Fibroblast of lung (primary cell): Measurements from ENCODE around the gene UBE2M.

Experiments used
- CTCF ChIP-seq, 2 donors: IDR thresholded peaks in 1 of 2; conservative IDR thresholded peaks in 1 of 2; 1 replicate in 1 of 2; 2 replicates in 1 of 2; pipeline ENCODE4 v1.5.1; 2011 to 2012; ENCODE audit warnings: low read length in 2 of 2, control low read depth in 1 of 2, inconsistent platforms in 1 of 2, low read depth in 1 of 2, mild to moderate bottlenecking in 1 of 2
- EZH2 ChIP-seq: IDR thresholded peaks from 2 replicates; pipeline ENCODE4 v1.5.1; 2012; ENCODE audit warnings: low read length, control low read depth, mild to moderate bottlenecking; ENCODE audit errors: missing control alignments

DNA sequence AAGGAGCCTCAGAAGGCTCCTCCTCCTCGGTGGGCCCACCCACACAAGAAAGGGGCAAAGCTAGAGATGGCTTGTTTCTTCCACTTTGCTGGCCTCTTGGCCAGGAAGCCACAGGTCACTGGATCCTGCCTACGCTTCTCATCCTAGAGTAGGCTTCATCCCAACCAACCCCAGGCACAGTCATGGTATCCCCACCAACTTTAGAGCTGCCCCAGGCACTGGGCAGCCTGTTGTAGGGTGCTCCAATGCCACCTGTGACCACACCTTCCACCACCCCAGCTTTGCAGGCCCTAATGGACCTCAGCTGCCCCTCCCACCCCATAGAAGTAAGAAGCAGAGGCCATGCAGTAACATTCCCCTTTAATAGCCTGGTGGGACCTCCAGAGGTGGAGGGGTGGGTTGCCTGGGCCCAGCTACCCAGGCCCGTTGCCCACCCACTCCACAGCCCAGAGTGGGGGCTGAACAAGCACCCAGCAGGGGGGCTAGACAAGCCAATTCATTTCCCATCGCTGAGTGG is 3.0 kb downstream of the UBE2M start:
- TF ChIP-seq CTCF (conservative IDR thresholded peaks at IDR 0.05 in 1 of 2, IDR thresholded peaks at IDR 0.05 in 1 of 2; ENCODE audit: low read depth in 1 of 2, low read length in 2 of 2) (no peak), EZH2 (no peak)
